PFSK-1 (cell line): Measurements from ENCODE around the gene TSPYL1.

ENCODE experiments used
- POLR2AphosphoS5 ChIP-seq: IDR thresholded peaks from 2 replicates; pipeline ENCODE4 v1.6.1; 2012; ENCODE audit warnings: low read depth, mild to moderate bottlenecking, control low read depth, low read length, moderate library complexity
- REST ChIP-seq, 2 experiments: IDR thresholded peaks; 2 replicates each; pipeline versions ENCODE4 v1.6.1 to v1.8.0; 2011 to 2012; ENCODE audit warnings: low read depth in 2 of 2, low read length in 2 of 2, control low read depth in 1 of 2, inconsistent platforms in 1 of 2, mild to moderate bottlenecking in 1 of 2, moderate library complexity in 1 of 2; ENCODE audit not compliant: insufficient read depth in 1 of 2
- SIN3A ChIP-seq: IDR thresholded peaks from 2 replicates; pipeline ENCODE4 v1.6.1; 2012; ENCODE audit warnings: mild to moderate bottlenecking, low read length, moderate library complexity, borderline replicate concordance; ENCODE audit not compliant: insufficient read depth
- TAF1 ChIP-seq: IDR thresholded peaks from 2 replicates; pipeline ENCODE4 v1.6.1; 2012; ENCODE audit warnings: low read length, control low read depth, borderline replicate concordance; ENCODE audit not compliant: insufficient read depth

DNA sequence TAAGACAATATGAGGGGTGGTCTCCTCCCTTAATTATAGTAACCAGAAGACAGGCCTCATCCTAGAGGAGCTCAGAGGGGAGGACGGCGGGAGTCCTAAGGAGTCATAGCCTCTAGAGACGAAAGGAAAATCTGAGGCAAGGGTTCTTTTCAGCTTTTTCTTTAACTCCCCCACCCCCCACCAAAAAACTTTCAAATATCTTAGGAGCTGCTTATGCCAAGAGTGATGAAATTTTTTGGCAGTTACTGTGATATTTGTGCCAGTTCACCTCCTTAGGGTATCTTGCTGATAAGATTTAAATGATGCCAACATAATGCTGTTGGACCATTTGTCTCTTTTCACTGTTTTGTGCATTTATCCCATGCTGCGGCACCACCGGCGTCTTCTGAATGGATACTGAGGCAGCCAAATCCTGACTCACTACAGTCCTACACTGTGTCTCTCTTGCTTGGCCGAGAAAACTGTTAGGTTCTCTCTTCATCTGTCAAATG lies 46.5 kb upstream of the TSPYL1 start:
- TF ChIP-seq TAF1 (no peak), REST (IDR thresholded peaks at IDR 0.05; ENCODE audit: insufficient read depth in 1 of 2, low read depth in 2 of 2, low read length in 2 of 2) (no peak), SIN3A (no peak), POLR2AphosphoS5 (no peak)
